Neural cell (in vitro differentiated cells): ENCODE results near the gene TEX30. TPM values are rescaled to one million over a fixed set of nuclear protein-coding genes. Genes with fewer than 3 reads are reported as not detected.

Experiments
- H2AFZ ChIP-seq: fragments of 200-600, 300-800 bp; sonication (generic), shearing (Covaris generic); 2 replicates; pipeline ENCODE4 v1.6.0; 2014; ENCODE audit warnings: low read depth, mild to moderate bottlenecking, antibody characterized with exemption, low read length, moderate library complexity
- H3F3A ChIP-seq: fragments of 200-600 bp; shearing (Covaris generic); 2 replicates; pipeline ENCODE4 v1.6.1; 2016; ENCODE audit warnings: mild to moderate bottlenecking, moderate library complexity, mixed read lengths, antibody characterized with exemption, low read length; ENCODE audit not compliant: insufficient read depth, poor library complexity, severe bottlenecking
- H3K27ac ChIP-seq: fragments of 200-600, 300-800 bp; sonication (generic), shearing (Covaris generic); 2 replicates; pipeline ENCODE4 v1.5.1; 2014; ENCODE audit warnings: mild to moderate bottlenecking, low read length, moderate library complexity
- H3K27me3 ChIP-seq: fragments of 300-800, 200-600 bp; sonication (generic), shearing (Covaris generic); 2 replicates; pipeline ENCODE4 v1.6.0; 2014; ENCODE audit warnings: mild to moderate bottlenecking, low read depth, low read length, moderate library complexity; ENCODE audit not compliant: insufficient read depth
- H3K36me3 ChIP-seq: fragments of 300-800, 200-600 bp; sonication (generic), shearing (Covaris generic); 2 replicates; pipeline ENCODE4 v1.5.1; 2014; ENCODE audit warnings: mild to moderate bottlenecking, antibody characterized with exemption, low read length, moderate library complexity; ENCODE audit not compliant: insufficient read depth
- H3K4me2 ChIP-seq: fragments of 300-800, 200-600 bp; sonication (generic), shearing (Covaris generic); 2 replicates; pipeline ENCODE4 v1.6.0; 2014; ENCODE audit warnings: mild to moderate bottlenecking, low read length
- H3K4me3 ChIP-seq: fragments of 300-800, 200-600 bp; sonication (generic), shearing (Covaris generic); 2 replicates; pipeline ENCODE4 v1.5.1; 2014; ENCODE audit warnings: mild to moderate bottlenecking, low read length, moderate library complexity
- H3K79me2 ChIP-seq: fragments of 200-600 bp; shearing (Covaris generic); replicated peaks from 2 replicates; pipeline ENCODE4 v1.6.0; 2014; ENCODE audit warnings: mild to moderate bottlenecking, low read length, moderate library complexity; ENCODE audit not compliant: insufficient read depth
- H3K9ac ChIP-seq: fragments of 300-800, 200-600 bp; sonication (generic), shearing (Covaris generic); 2 replicates; pipeline ENCODE4 v1.6.1; 2016; ENCODE audit warnings: mild to moderate bottlenecking, low read length, mixed read lengths
- H3K9me2 ChIP-seq: fragments of 200-600 bp; shearing (Covaris generic); 2 replicates; pipeline ENCODE4 v1.6.1; 2016; ENCODE audit warnings: mild to moderate bottlenecking, low read length, mixed read lengths; ENCODE audit not compliant: insufficient read depth
- H3K9me3 ChIP-seq: fragments of 200-600, 300-800 bp; sonication (generic), shearing (Covaris generic); 2 replicates; pipeline ENCODE4 v1.6.1; 2016; ENCODE audit warnings: mild to moderate bottlenecking, mixed run types, low read length, moderate library complexity, mixed read lengths
- H4K20me1 ChIP-seq: fragments of 200-600 bp; shearing (Covaris generic); 2 replicates; pipeline ENCODE4 v1.6.1; 2016; ENCODE audit warnings: mild to moderate bottlenecking, mixed run types; ENCODE audit not compliant: insufficient read depth
- EP300 ChIP-seq: fragments of 450-650 bp; conservative IDR thresholded peaks from 2 replicates; pipeline ENCODE4 v1.6.1; 2014; ENCODE audit warnings: antibody characterized with exemption, mild to moderate bottlenecking, moderate library complexity; ENCODE audit not compliant: poor library complexity, severe bottlenecking
- EZH2 ChIP-seq: fragments of 200-600, 300-800 bp; shearing (Covaris generic), sonication (generic); IDR thresholded peaks from 2 replicates; pipeline ENCODE4 v1.6.1; 2014; ENCODE audit warnings: antibody characterized with exemption, low read length, borderline replicate concordance, mild to moderate bottlenecking; ENCODE audit not compliant: insufficient read depth, poor library complexity, severe bottlenecking
- MXI1 ChIP-seq: fragments of 450-650 bp; conservative IDR thresholded peaks from 2 replicates; pipeline ENCODE4 v1.6.1; 2014; ENCODE audit warnings: antibody characterized with exemption, mild to moderate bottlenecking; ENCODE audit not compliant: poor library complexity, severe bottlenecking
- POLR2AphosphoS5 ChIP-seq: IDR thresholded peaks from 2 replicates; pipeline ENCODE4 v1.6.1; 2012
- RAD21 ChIP-seq: fragments of 450-650 bp; conservative IDR thresholded peaks from 2 replicates; pipeline ENCODE4 v1.6.1; 2014; ENCODE audit warnings: antibody characterized with exemption, mild to moderate bottlenecking, moderate library complexity
- SMC3 ChIP-seq: fragments of 450-650 bp; conservative IDR thresholded peaks from 2 replicates; pipeline ENCODE4 v1.6.1; 2014; ENCODE audit warnings: antibody characterized with exemption, mild to moderate bottlenecking, moderate library complexity; ENCODE audit not compliant: poor library complexity
- TAF1 ChIP-seq: IDR thresholded peaks from 2 replicates; pipeline ENCODE4 v1.6.1; 2012; ENCODE audit warnings: low read depth
- polyA plus RNA-seq: library from polyadenylated mRNA; depleted of rRNA; stranded (reverse); fragments of >200 nt; gene quantifications from 2 replicates; pipeline ENCODE4 v1.2.3, GENCODE V29; 2014
- TF ChIP-seq, protein P1 (sequence below): fragments of 450-650 bp; IDR thresholded peaks from 2 replicates; pipeline ENCODE4 v1.5.1; 2014; ENCODE audit warnings: antibody characterized with exemption, mild to moderate bottlenecking, moderate library complexity; ENCODE audit not compliant: poor library complexity, severe bottlenecking
- TF ChIP-seq, protein P2 (sequence below): IDR thresholded peaks from 2 replicates; pipeline ENCODE4 v1.6.1; 2012; ENCODE audit warnings: borderline replicate concordance

The TEX30 gene
- polyA plus RNA-seq, 1 donor from 2014 or later, result 29.9 TPM

DNA sequence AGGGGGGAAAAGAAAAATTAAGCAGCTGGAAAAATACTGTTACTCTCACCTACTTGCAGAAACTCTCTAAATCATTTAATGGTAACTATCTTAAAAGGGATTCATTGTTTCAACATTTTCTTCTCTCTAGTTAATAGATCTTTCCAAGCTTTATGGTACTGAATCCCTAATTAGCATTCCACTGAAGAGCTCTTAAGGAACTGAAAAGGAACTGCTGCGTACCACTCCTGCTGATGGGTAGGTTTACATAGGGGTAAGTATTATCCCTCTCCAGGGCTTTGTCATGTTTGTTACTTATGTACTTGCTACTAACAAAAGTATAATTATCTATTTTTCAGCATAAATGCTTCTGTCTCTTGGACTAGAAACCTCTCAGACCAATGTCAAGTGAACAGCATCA lies 12.5 kb downstream of the TEX30 start:
- Histone ChIP-seq H2AFZ (no peak overlapping the region), H3K79me2 (no peaks in the 10 kb centered on the region), H4K20me1 (no peaks in the 10 kb centered on the region)

DNA sequence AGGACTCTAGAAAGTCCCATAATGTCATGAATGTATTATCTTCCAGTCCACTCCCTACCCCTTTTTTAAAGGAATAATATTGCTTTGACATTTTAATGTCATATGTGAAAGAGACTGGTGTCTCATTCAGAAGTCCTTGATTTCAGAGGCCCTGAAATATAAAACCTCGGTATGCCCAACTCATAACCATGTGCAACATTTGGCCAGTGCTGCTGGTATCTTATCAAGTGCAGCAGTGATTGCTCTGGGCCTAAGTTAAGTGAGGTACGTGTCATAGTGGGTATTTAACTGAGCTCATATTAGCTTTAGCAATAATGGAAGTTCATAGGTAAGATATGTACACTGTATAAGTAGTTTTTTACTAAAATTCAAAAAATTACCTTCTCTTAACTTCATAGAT lies 14.7 kb downstream of the TEX30 start:
- no peaks in the 10 kb centered on the region for H3K9me3 ChIP-seq
- H3K9me2 ChIP-seq, result no peaks in the 10 kb centered on the region
- H3K27ac ChIP-seq, result no peak overlapping the region
- H2AFZ ChIP-seq, result no peak overlapping the region
- H3K4me3 ChIP-seq, result no peak overlapping the region
- H3K27me3 ChIP-seq, result no peaks in the 10 kb centered on the region
- H3K79me2 ChIP-seq, result no peaks in the 10 kb centered on the region
- H3F3A ChIP-seq, result no peaks in the 10 kb centered on the region
- no peak overlapping the region for H3K9ac ChIP-seq
- TF ChIP-seq TAF1 (no peak), EP300 (no peak), POLR2AphosphoS5 (no peak), MXI1 (no peak), SMC3 (no peak), RAD21 (no peak), EZH2 (no peak)
- TF ChIP-seq, protein P1, sequence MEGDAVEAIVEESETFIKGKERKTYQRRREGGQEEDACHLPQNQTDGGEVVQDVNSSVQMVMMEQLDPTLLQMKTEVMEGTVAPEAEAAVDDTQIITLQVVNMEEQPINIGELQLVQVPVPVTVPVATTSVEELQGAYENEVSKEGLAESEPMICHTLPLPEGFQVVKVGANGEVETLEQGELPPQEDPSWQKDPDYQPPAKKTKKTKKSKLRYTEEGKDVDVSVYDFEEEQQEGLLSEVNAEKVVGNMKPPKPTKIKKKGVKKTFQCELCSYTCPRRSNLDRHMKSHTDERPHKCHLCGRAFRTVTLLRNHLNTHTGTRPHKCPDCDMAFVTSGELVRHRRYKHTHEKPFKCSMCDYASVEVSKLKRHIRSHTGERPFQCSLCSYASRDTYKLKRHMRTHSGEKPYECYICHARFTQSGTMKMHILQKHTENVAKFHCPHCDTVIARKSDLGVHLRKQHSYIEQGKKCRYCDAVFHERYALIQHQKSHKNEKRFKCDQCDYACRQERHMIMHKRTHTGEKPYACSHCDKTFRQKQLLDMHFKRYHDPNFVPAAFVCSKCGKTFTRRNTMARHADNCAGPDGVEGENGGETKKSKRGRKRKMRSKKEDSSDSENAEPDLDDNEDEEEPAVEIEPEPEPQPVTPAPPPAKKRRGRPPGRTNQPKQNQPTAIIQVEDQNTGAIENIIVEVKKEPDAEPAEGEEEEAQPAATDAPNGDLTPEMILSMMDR, result no peak
- TF ChIP-seq, protein P2, sequence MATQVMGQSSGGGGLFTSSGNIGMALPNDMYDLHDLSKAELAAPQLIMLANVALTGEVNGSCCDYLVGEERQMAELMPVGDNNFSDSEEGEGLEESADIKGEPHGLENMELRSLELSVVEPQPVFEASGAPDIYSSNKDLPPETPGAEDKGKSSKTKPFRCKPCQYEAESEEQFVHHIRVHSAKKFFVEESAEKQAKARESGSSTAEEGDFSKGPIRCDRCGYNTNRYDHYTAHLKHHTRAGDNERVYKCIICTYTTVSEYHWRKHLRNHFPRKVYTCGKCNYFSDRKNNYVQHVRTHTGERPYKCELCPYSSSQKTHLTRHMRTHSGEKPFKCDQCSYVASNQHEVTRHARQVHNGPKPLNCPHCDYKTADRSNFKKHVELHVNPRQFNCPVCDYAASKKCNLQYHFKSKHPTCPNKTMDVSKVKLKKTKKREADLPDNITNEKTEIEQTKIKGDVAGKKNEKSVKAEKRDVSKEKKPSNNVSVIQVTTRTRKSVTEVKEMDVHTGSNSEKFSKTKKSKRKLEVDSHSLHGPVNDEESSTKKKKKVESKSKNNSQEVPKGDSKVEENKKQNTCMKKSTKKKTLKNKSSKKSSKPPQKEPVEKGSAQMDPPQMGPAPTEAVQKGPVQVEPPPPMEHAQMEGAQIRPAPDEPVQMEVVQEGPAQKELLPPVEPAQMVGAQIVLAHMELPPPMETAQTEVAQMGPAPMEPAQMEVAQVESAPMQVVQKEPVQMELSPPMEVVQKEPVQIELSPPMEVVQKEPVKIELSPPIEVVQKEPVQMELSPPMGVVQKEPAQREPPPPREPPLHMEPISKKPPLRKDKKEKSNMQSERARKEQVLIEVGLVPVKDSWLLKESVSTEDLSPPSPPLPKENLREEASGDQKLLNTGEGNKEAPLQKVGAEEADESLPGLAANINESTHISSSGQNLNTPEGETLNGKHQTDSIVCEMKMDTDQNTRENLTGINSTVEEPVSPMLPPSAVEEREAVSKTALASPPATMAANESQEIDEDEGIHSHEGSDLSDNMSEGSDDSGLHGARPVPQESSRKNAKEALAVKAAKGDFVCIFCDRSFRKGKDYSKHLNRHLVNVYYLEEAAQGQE, result no peak
- no peaks in the 10 kb centered on the region for H3K36me3 ChIP-seq
- H3K4me2 ChIP-seq, result no peak overlapping the region
- no peaks in the 10 kb centered on the region for H4K20me1 ChIP-seq

More for the DNA sequence above, 12.5 kb downstream of the TEX30 start:
- no peak overlapping the region for H3K4me3 ChIP-seq
- no peak overlapping the region for H3K27ac ChIP-seq
- no peaks in the 10 kb centered on the region for H3F3A ChIP-seq
- no peak overlapping the region for H3K4me2 ChIP-seq
- no peaks in the 10 kb centered on the region for H3K27me3 ChIP-seq
- no peak for TF ChIP-seq SMC3
- no peak for TF ChIP-seq RAD21
- no peak for TF ChIP-seq MXI1
- no peak for TF ChIP-seq EZH2
- TF ChIP-seq TAF1, result no peak
- TF ChIP-seq EP300, result no peak
- TF ChIP-seq, protein P1, result no peak
- TF ChIP-seq POLR2AphosphoS5, result no peak
- TF ChIP-seq, protein P2, result no peak
- no peaks in the 10 kb centered on the region for H3K9me2 ChIP-seq
- H3K9me3 ChIP-seq, result no peaks in the 10 kb centered on the region
- no peaks in the 10 kb centered on the region for H3K36me3 ChIP-seq
- no peak overlapping the region for H3K9ac ChIP-seq
